Activated CD4-positive, alpha-beta T cell treated with anti-CD3 and anti-CD28 coated beads for 1 hour (primary cell): ENCODE measurements around the gene CNGA3.

ENCODE experiments used
- DNase-seq: peaks from one replicate; pipeline ENCODE4 v3.0.0-alpha.2; 2020

CNGA3 gene

DNA sequence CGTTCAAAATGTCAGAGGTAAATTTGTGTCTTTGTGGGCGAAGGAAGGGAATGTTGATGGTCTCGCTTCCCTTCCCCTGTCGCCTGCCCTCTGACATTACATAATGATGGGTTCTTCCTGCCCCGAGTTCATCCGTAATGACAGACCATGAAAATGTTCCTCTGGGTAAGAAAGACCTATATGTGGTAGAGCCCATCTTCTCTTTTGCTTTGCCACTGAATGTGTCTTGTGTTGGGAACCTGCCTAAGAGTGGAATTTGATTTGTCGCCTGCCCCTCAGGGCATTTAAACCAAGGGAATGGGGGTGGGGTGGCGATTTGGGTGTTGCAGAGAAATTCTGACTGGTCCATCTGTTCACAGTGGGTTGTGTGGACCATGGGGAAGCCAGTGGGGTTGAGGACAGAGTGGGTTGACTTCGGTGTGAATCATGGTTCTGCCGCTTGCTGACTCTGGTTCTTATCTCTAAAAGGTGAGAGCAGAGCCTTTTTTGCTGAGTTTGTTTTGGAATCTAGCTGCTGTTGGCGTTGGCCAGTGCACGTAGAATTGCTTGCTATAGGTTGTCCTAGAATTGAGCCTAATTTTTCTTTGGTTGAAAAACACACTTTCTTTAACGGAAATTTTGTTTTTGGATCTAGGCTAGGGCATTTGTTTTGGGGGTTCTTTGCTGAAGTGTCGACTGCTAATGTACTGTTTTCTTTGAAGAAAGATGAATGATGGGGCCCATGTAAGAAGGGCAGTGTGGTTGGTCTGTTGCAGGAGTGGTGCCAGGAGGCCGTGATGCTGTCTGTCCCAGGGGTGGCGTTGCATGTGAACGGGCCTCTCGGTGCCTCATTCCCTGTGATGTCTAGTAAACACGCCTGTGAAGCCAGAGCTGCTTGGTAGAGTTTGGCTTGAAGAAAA is 99.7 kb downstream of the CNGA3 start:
- DNase-seq, result no peak

DNA sequence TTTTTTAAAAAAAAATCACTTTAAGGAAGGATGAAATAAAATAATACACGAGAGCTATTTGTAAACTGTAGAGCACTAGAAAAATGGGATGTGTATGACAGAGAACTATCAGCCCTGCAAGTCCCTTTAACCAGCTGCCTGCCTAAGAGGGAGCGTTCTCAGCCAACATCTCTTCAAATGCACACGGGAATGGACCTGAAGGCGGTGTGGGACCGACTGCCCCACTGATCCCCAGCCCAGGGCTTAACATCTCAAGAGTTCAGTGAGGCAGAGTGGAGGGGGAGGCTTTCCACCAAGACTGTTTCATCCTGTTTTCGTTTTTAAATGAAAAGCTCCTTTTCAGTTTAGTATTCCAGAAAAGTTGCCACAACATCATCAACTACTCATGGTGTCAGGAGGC is 100.6 kb downstream of the CNGA3 start:
- DNase-seq, result no peak
